Subcutaneous adipose tissue (tissue), 4 donors: ENCODE data around the gene NAA10. TPM values are rescaled to one million over a fixed set of nuclear protein-coding genes. Genes with fewer than 3 reads are reported as not detected.

ENCODE experiments used
- CTCF ChIP-seq: fragments of 450-650 bp; IDR thresholded peaks from one replicate; pipeline ENCODE4 v1.5.1; 2016; ENCODE audit warnings: low read depth, mild to moderate bottlenecking, control low read depth, antibody characterized with exemption, moderate library complexity
- small RNA-seq: library from RNA; depleted of rRNA; stranded (forward); fragments of <200 nt; gene quantifications from one replicate; pipeline ENCODE3, GENCODE V24; 2016
- total RNA-seq, 4 donors: library from RNA; depleted of rRNA; stranded (reverse); fragments of >200 nt; gene quantifications; one replicate each; pipeline ENCODE4 v1.1.0, GENCODE V29; 2016

Gene NAA10
- total RNA-seq, 4 donors from 2014 or later, result 69.4 to 87.8 (median 76.5) TPM

DNA sequence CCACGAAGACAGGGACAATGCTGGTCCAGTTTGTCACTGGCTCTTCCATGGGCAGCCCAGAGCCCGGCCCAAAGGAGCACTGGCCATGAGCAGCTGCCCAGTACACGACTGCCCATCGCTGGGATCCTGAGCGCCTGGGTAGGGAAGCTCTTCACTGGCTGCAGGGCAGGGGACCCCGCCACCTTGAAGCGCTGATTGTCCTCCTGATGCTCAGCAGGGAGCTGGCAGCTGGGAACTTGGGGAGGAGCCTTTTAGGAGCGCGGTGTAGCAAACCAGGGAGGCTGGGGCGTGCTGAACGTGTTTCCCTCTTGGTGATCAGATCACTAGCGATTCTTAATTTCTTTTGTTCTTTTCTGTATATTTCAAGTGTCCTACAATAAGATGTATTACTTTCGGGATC lies 50.7 kb downstream of the NAA10 start:
- TF ChIP-seq CTCF, result no peak

DNA sequence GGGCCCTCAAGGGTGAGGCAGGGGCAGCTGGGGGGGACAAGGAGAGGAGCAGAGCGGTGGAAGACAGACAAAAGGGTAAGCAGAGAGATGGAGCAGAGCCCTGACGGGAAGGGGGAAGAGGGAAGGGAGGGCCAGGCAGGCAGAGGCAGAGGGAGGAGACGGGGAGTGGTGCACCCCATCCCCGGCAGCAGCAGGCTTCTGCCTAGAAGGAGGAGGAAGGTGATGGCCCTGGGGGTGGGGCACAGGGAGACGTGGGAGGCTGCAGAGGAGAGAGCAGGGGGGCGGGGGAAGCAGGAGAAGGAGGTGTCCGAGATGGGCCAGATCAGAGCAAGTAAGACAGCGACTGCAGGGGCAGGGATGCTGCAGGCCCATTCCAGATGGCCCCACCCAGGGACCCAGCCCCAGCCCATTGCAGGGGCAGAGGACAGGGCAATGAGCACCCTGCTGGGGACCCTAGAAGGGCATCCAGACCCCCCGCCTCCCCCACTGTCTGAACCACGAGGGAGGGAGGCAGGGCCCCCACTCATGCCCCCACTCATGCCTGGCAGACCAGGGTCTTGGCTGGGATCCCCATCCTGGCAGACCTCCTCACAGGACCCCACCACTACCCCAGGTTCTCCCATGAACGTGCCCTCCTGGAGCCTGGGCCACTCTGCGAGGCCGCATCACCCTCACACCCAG lies 51.5 kb downstream of the NAA10 start:
- no peak for TF ChIP-seq CTCF

- no peak for TF ChIP-seq CTCF
Observed at GRCh38 chrX:153882557-153882956, 52.3 kb downstream of the NAA10 start.

DNA sequence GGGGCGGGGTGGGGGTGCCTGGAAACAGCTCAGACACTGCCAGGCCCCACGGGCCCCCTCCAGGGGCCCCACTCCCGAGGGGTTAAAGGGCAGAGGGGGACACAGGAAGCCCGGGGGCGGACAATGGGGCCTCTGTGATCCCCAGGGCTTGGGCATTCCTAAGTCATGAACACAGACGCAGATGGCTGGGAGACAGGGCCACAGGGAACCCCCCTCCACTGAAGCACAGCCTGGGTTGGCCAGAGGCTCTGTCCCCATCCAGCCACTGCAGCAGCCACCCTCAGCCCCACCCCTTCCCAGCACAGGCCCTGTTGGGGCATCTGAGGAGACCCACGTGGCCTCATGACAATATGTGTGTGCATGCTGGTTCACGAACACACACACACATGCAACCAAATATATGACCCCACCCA lies 52.7 kb downstream of the NAA10 start:
- no peak for TF ChIP-seq CTCF

- TF ChIP-seq CTCF, result no peak
Observed at GRCh38 chrX:153881281-153881680, 53.6 kb downstream of the NAA10 start.

- no peak for TF ChIP-seq CTCF
Observed at GRCh38 chrX:153880440-153880815, 54.4 kb downstream of the NAA10 start.

GRCh38 chrX:153879741-153880439 lies 54.9 kb downstream of the NAA10 start:
- no peak for TF ChIP-seq CTCF

Small RNA genes within 50 kb of the gene (small RNA-seq; reads per million reads assigned to genes)
- gene MIR3202-1, result not detected

Other genes with a start within 250 kb of the NAA10 start
- gene SLC6A8, start 247.1 kb downstream of the NAA10 start, total RNA-seq, result 10 to 100 TPM; 20.2 to 98.0 (median 30.6) TPM
- gene BCAP31, start 210.7 kb downstream of the NAA10 start, total RNA-seq, result 100 to 1,000 TPM; 214 to 334 (median 269) TPM
- gene ABCD1, start 210.2 kb downstream of the NAA10 start, total RNA-seq, result 10 to 100 TPM; 12.4 to 83.8 (median 28.1) TPM
- 10 to 100 TPM in 3 of 4 donors, 1 to 10 TPM in 1; 8.8 to 47.3 (median 24.5) TPM for gene PLXNB3, start 170.8 kb downstream of the NAA10 start, total RNA-seq
- gene SRPK3, start 154.0 kb downstream of the NAA10 start, total RNA-seq, result 1 to 10 TPM in 3 of 4 donors, under 1 TPM in 1; 0.49 to 2.1 (median 1.5) TPM
- gene IDH3G, start 140.7 kb downstream of the NAA10 start, total RNA-seq, result 10 to 100 TPM; 40.9 to 70.0 (median 69.5) TPM
- 100 to 1,000 TPM in 3 of 4 donors, 10 to 100 TPM in 1; 75.4 to 172 (median 140) TPM for gene SSR4, start 140.4 kb downstream of the NAA10 start, total RNA-seq
- 1 to 10 TPM in 1 of 4 donors, under 1 TPM in 3; 0.65 to 1.3 (median 0.80) TPM for gene PDZD4, start 104.5 kb downstream of the NAA10 start, total RNA-seq
- gene L1CAM, start 48.9 kb downstream of the NAA10 start, total RNA-seq, result 1 to 10 TPM in 2 of 4 donors, under 1 TPM in 2; 0.68 to 1.5 (median 0.95) TPM
- gene AVPR2, start 30.4 kb downstream of the NAA10 start, total RNA-seq, result 10 to 100 TPM in 1 of 4 donors, 1 to 10 TPM in 3; 3.4 to 13.9 (median 5.7) TPM
- 10 to 100 TPM in 3 of 4 donors, 1 to 10 TPM in 1; 8.5 to 37.4 (median 28.2) TPM for gene ARHGAP4, start 8.8 kb downstream of the NAA10 start, total RNA-seq
- 10 to 100 TPM; 14.0 to 43.4 (median 29.5) TPM for gene RENBP, start 9.6 kb upstream of the NAA10 start, total RNA-seq
- 10 to 100 TPM; 17.7 to 33.9 (median 21.2) TPM for gene HCFC1, start 36.8 kb upstream of the NAA10 start, total RNA-seq
- gene TMEM187, start 37.7 kb upstream of the NAA10 start, total RNA-seq, result 1 to 10 TPM; 2.0 to 10.0 (median 6.1) TPM
- gene IRAK1, start 84.9 kb upstream of the NAA10 start, total RNA-seq, result 10 to 100 TPM; 42.7 to 74.4 (median 47.3) TPM
- gene MECP2, start 162.7 kb upstream of the NAA10 start, total RNA-seq, result 10 to 100 TPM; 36.8 to 71.2 (median 47.1) TPM
- not detected for gene OPN1LW, start 209.2 kb upstream of the NAA10 start, total RNA-seq
- gene OPN1MW, start 247.6 kb upstream of the NAA10 start, total RNA-seq, result not detected